ENCODE results near the gene DAB1.
"Not testable (repeated sequence)": the region's sequence is repeated elsewhere in the genome, so short reads cannot be mapped to it uniquely, and the experiment has no call there.

DAB1 gene

DNA sequence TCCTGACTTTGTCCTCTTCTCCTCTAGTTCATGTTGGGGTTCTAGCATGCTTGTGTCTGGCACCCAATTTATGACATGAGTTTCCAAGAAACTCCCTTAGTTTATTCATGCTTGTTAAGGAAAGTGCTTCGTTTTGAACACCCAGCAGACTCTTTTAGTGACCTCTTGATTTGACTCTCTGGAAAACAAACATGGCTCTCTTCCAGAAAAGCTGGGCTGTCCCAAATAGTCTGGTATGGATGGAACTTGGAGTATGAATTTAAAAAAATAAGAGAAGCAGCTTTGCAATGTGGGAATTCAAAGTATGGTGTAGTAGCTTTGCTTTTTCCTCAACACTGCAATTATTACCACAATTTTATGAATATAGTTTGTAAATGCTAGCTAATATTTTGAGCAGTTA is 314.6 kb downstream of the DAB1 start:
- no peak for DNase-seq

DNA sequence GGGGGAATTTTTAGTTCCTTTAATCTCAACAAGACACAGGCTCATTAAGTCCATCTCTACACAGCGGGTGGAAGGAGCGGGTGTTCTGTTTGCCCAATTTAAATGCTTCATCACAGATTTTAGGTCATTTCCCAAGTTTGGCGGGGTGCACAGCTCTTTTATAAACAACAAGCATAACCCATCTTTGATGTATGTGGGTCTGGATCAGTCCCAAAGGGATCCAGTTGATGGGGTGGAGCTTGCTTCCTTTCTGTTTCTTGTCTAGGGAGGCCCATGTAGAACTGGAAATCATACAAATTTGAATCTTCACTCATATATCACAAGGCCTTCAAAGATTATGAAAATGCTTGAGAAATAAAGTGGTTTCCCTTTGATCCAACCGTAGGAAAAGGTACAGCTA is 317.6 kb downstream of the DAB1 start:
- DNase-seq = no peak

DNA sequence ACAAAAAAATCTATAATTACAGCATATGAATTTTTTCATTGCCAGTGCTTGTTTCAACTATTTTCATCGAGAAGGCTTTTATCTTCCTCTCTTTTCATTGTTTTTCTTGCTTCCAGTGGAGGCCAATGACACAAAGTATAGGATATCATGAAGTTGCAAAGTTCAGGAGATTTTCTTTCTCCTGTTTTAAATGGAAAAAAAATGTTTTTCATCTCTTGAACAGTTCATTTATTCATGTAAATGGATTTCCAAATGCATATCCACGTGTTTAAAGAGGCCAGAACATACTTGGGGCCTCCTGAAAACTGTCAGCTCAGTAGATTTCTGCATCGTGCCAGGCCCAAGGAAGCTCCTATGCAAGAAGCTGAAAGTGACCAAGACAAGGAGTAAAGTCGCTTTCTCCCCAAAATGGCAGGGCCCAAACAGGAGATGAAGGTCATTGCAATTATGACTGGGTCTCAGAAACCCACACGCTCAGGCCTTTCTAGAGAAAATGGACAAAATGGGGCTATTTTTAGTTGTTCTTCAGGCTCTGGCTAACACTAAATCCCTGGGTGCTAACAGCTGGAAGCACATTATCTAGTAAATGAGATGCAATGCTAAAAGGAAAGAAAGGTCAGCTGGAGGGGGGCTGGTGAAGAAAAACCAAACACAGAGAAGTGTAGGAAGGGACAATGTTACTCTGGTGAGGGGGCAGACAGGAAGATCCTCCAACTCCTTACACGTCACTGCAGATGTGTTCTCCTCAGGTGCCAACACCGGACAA is 321.1 kb downstream of the DAB1 start:
- DNase-seq = no peak

DNA sequence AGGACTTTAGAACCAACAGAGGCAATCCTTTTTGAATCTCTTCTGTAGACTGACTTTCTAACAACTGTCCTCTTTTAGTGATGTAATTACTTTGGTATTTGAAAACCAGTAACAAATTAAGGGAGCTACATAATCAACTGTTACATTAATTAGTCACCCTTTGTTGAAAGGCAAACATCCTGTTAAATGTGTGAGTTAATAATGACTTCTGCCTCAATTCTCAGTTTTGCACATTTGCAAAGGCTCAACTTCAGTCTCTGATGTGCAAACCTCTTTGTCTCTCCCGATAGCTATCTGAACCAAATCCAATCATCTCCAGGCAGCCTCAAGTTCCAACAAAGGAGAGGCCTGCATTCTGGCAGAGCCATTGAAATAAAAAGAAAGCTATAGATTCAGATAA is 322.7 kb downstream of the DAB1 start:
- DNase-seq = no peak

DNA sequence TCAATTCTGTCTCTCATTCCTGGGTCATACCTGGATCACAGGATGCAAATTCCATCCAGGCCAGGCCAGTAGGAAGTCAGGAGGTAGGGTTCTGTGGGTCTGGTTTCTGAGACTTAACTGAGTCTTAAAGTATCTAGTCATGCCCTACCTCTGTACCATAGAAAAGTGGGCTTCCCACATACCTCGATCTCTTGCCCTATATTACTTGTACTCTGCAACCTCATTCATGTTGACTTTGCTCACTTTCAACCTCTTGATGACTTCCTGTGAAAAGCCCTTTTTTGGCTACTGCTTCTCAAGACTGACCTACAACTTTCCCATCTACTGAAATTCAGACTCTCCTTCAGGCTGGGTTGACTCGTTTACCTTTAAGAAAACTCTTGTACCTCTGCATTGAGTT is 329.1 kb downstream of the DAB1 start:
- DNase-seq = no peak

DNA sequence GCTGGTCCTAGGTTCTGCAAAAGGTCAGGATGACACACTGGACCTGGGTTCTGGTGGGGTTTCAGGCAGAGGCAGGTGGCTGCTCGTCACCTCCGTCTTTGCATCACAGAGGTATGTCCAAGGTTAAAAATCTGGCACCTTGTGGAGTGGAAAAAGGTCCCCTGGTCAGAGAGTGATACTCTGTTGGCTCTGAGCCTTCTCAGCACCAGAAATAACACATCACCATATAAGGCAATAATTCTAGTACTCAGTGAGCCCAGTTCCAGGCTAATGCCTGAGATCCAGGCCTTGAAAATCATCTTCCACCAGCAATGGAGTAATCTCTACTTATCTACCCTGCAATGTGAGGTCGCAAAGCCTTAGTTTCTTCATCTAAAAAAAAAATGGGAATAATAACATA is 330.7 kb downstream of the DAB1 start:
- no peak for DNase-seq

DNA sequence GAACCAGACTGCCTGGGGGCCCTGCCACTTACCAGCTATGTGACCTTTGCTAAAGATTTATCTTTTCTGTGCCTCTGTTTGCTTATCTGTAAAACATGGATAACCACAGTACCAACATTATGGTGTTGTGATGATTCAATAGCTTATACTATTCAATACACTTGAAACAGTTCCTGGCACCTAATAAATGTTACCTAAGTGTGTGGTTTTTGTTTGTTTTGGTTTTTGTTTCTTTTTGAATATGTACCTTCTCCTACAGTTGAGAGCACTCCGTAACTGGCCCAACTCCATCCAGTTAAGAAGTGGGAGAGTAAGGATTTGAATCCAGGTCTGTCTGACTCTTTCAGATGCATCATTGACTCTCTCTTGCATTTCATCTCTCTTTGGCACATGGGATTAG is 332.2 kb downstream of the DAB1 start:
- DNase-seq = no peak

DNA sequence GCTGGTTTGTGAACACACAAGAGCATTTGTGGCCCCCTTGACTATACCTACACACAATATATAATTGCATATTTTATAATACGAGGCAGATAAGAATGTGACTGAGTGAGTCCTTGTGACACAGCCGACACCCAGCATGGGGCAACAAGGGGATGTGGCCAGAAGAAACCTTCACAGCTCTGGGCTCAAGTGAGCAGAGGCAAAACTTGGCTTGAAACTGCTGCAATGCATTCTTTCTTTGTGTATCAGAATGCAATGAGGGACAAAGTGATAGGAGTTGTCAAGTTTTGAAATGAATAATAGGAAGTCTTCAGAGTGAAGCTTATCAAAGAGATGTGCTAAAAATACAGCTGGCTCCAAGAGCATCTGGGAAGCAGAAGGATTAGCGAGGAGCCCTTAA is 334.0 kb downstream of the DAB1 start:
- DNase-seq = no peak

DNA sequence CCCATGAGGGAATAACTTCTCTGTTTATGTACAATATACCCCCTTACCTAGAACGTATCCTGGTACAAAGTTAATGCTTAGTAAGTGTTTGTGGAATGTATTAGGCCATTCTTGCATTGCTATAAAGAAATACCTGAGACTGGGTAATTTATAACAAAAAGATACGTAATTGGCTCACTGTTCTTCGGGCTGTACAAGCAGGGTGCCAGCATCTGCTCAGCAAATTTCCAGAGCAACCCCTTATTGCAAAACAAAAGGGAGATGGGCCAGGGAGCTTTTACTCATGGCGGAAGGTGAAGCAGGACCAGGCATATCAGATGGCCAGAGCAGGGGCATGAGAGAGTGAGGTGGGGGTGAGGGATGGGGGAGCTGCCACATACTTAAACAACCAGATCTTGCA is 334.6 kb downstream of the DAB1 start:
- no peak for DNase-seq

DNA sequence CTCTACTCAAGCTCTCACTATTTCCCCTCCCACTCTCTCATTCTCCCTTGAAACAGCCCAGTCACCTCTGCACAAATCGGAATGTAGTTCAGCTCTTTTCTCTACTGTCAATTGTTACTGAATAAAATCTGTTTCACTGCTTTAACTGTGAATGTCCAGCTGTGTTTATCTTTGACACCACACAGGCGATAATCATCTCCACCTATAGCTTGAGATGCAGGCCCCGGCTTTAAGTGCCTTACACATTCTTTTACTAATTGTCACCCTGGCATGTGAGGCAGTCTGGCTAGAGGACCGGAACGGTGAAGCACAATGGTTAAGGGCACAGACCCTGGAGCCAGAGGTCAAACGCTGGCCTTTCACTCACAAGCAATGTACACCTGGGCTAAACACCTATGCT is 335.2 kb downstream of the DAB1 start:
- DNase-seq = no peak

DNA sequence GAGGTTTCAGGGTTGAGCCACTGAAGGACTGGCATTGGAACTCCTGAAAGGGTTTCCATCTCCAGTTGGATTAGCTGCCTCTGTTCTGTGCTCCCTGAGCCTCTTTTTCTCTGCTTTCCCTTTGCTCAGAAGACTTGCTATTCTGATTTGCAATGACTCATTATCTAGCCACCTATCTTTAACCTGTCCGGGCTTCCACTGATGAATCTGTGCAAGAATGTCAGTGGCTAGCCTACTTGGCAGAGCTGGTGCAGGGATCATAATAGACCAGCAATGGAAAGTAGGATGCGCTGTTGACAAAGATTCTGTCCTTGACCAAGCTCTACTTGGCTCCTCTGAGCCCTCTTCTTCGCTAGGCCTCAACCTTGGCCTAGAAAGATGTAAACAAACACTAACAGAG is 336.2 kb downstream of the DAB1 start:
- DNase-seq = not testable (repeated sequence)

DNA sequence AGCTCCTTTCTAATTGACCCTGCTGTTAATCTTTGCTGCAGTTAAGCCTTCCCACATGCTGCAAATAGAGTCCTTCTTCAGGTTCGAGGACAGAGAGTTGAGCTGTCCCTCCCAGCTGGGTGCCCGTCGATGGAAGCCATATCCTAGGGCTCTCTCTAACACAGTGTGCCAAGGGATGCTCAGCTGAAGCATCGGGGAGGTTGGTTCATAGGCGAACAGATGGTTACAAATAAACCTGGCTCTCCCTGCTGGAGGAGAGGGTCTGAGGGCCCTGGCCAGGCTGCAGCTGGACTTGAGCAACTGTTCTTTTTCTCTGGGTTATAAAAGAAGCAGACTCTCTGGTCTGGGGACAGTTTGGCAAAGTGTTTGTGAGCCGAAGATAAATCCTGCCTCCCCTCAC is 337.7 kb downstream of the DAB1 start:
- DNase-seq = no peak

DNA sequence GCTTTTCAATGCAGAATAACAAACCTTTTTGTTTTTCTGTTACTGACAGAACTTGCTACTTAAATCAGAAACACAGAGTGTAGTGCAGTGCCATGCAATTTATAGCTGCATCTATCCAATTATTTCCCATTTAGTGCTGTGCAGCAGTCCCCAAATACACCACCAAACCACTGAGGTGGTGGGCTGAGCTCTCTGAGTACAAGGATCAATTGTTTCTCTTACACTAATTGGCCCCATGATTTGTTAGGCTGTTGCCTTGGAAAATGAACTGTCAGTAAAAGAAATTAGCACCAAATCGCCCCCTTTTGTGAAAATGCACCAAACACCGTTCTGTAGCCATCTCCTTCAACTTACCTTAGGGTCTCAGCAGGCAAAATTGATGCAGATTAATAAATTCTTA is 339.2 kb downstream of the DAB1 start:
- no peak for DNase-seq

DNA sequence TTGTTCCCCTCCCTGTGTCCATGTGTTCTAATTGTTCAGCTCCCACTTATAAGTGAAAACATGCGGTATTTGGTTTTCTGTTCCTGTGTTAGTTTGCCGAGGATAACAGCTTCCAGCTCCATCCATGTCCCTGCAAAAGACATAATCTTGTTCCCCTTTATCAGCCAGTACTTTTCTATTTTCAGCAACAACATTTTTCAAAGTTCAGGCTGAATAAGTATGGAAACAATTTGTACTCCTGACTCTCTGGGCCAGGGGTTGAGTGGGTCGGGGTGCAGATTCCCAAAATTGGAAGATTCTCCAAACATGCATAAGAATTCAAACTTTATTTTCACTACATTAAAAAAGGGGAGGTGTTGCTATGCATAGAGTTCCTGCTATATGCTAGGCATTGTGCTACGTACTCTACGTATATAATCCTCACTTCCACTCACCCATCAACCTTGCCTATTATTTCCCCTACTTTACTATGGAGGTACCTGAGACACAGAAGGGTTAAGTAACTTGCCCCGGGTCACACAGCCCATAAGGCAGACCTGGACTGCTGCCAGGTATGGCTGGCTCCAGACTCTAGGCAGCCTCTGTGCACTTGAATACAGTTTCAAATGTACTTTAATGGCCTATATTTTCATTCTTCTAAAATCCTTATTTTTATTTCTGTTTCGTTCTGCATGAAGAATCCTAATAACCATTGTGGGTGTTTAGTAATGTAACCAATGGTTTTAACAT is 341.0 kb downstream of the DAB1 start:
- DNase-seq = no peak

DNA sequence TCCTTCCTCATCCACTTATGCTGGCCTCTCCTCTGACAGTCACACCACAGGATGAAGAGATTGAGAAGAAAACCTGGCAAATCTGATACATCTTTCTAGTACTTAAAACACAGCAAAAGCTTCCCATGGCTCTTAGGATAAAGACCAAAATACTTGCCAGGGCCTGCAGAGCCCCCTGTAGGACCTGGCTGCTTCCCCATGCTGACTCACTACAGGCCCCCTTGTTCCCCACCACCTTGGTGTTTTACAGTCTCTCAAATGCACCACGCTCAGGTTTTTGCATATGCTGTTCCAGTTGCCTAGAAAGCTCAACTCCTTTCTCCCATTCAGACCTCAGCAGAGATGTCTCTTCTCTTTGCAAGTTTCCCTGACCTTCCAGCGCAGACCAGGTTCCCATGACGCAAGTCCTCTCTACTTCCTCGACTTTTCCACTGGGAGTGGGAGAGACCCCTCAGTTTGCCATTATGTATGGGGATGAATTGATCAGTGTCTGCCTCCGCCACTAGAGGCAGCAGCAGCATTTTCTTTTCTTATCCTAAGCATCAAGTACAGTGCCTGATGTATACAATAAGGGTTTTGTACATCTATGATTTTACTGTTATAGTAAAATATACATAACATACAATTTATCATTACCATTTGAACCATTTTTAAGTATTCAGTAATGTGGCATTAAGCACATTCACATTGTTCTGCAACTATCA is 344.3 kb downstream of the DAB1 start:
- DNase-seq = no peak

DNA sequence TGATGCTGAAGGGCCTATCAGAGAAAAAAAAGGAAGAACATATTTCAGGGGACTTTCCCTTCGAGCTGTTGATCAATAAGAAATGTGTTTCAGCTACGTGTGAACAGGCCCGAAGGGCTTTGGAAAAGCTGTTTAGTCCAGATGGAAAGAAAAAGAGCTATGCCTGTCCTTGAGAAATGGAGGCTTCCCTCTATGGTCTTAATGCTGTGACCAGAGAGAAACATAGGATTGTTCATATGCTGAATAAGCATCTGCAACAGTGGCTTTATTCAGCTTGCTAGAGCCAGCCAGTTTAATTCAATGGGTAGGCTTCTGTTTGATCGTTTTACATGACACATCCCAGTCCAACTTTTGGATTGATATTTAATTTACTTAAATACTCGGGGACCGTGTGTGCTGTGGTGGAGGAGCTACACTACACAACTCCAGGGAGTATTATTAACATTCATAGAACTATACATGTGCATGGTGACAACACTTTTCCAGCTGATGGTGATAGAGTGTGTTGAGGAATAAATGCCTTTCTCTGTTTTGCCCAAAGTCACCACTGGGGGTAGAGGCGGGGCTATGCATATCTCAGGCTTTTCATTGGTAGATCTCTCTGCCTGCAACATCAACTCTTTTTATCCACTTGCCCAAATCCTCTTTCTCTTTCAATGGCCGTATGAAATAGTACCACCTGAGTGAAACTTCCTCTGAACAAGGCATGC is 351.3 kb downstream of the DAB1 start:
- DNase-seq = no peak

DNA sequence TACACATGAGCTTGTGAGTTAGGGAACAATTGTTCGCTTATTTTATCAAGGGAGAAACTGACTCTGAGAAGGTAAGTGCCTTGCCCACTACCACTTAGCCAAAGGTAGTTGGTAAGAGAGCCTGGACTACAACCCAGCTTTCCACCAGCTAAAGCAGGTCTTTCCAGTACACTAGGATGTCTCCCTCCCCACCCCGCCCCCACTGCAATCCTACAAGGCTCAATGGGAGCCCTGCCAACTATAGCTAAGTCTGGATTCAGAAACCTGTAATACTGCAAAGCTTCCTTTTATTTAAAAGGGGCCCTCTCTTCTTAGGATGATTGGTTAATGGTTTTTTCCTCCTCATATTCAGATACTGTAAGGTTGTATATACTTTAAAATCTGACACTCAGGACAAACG is 356.0 kb downstream of the DAB1 start:
- DNase-seq = no peak

DNA sequence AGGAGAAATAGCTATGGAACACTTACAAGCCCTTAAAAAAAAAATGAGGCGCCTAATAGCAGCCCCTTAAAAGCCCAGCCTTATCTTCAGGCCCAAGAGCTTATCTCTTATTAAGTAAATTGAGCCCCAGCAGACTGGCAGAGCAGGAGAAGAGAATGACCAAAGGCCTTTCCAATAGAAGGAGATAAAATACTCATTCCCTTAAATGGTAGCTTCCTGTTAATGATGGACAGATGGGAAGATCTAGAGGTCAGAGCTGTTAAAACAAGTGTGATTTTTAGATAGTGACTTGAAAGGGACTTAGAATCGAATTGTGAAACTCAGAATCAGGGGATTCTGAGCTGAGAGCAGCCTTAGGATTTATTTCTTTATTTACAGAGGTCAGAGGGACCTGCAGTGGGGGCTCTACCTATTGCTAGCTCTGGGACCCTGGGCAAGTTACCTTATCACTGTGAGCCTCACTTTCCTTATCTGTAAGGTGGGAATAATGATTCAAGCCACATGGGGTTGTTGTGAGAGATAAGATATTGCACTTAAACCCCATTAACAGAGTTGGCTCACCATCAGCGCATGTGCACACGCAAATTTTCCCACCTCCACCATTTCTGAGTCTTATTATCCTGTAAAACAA is 356.8 kb downstream of the DAB1 start:
- DNase-seq = no peak

DNA sequence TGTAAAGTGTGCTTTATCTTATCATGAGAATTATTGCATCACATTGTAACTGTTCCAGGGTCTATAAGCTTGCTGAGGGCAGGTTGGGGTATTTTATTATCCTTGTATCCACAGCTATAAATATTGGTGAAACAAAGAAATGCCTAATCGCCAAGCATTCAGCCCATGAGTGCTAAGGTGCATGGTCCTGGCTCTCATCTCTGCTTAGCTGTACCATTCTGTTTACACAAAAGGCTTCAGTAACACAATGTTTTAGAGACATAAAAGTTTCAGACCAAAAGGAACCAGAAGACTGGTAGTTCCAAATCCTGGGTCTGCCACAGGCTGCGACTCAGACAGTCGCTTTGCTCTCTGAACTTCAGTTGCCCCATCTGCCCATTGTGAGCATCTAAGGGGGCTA is 358.4 kb downstream of the DAB1 start:
- DNase-seq = no peak

DNA sequence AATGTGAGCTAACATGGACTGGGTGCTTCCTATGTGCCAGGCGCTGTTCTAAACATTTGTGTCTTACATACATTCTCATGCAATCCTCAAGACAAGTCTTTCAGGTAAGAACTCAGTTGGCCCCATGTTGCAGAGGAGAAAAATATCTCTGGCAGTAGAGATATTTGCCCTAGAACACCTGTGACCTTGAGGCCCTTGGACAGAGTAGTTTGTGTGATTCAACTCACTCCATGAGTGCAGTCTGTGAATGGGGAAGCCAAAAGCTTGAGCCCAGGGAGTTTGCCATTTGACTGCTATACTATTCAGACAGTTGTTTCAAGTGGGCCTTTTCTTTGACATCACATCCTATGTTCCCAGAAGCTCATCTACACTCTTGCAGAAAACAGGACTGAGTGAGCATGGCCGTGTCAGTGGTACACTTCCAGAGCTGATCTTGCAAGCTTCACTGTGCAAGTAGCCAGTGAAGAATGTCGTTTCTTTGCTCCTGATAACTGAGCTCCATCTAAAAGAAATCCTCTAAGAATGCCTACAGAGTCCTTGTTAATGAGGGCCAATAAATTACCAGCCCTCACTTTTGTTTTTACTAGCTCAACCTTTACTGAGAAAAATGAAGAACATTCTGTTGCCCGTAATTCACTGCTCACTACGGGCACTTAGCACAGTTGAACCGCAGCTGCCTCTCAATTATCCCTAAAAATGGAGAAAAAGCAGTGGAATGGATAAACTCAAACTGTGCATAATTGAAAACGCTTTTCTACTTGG is 359.3 kb downstream of the DAB1 start:
- no peak for DNase-seq

DNA sequence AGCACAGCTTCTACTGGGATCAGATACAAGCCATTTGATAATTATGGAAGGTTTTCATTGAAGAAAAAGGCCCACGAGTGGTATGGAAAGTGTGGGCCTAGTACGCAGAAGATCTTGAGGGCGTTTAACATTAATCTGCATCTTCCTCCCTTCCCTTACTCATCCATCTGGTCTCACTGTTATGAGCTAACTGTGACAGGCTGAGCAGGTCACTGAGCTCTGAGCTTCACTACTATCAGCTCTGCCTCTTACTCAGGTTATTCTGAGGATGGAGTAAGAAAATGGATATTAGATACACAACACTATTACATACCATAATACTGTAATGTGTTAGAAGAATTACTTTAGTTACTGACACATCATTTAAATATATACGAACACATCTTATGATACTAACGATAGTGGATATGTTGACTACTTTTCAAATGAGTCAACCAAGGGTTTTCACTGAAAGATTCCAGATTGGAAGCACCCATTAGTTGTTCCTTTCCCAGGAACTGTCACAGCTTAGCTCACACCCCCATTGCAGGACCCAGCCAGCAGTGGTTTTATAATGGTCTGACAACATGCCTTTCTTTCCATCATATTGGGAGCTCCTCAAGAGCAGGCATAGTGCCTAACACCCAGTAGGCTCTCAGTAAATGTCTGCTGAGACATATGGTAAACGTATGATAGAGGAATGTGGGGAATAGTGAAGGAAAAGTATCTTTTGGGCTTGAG is 360.3 kb downstream of the DAB1 start:
- DNase-seq = no peak

DNA sequence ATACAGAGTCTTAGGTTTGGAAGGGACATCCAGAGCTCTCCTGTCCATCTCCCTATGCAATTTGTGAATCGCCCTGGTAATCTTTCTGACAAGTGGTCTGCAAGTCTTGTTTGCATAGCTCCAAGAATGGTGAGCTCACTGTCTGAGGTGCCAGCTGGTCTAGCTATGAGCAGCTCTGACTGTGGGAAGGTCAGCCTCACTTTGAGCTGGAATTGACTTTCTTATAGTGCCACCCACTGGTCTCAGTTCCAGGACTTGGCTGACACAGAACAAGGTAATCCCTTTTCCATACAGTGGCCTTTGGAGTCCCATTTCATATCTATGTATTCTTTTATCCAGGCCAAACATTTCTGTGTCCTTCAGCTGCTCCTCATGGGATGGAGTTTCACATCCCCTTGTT is 362.5 kb downstream of the DAB1 start:
- DNase-seq = no peak
